Fibroblast of upper back skin (primary cell): ENCODE measurements around the gene CARNS1.

Experiments used
- DNase-seq: peaks from one replicate; pipeline ENCODE4 v3.0.0-alpha.2; 2013

CARNS1 gene

DNA sequence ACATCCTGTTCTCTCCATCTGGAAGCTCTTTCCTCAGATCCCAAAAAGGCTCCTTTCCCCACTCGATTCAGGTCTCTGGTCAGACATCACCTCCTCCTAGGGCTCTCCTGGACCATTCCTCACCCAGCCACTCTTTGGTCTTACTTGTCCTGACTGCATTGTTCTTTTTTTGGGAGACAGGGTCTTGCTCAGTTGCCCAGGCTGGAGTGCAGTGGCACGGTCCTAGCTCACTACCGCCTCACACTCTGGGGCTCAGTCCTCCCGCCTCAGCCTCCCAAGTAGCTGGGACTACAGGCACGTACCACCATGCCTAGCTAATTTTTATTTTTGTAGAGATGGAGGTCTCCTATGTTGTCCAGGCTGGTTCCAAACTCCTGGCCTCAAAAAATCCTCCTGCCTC lies 30.0 kb downstream of the CARNS1 start:
- DNase-seq: no peak

DNA sequence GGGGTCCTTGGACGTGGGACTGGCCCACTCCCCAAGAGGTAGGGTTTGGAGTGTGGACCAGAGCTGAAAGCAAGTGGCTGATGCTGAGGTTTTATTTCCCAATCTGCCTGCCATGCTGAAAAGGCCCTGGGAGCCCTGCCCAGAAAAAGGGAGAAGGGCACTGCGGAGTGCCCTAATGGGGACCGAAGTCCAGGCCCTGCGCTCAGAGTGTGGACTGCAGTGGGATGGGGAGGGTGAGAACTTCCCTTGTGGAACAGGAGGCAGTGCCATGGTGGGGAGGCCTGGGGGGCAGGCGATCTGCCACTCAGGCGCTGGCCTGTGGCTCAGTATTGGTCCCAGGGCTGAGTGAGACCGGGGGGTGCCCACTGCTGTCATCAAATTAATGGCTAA lies 32.7 kb downstream of the CARNS1 start:
- DNase-seq: no peak

DNA sequence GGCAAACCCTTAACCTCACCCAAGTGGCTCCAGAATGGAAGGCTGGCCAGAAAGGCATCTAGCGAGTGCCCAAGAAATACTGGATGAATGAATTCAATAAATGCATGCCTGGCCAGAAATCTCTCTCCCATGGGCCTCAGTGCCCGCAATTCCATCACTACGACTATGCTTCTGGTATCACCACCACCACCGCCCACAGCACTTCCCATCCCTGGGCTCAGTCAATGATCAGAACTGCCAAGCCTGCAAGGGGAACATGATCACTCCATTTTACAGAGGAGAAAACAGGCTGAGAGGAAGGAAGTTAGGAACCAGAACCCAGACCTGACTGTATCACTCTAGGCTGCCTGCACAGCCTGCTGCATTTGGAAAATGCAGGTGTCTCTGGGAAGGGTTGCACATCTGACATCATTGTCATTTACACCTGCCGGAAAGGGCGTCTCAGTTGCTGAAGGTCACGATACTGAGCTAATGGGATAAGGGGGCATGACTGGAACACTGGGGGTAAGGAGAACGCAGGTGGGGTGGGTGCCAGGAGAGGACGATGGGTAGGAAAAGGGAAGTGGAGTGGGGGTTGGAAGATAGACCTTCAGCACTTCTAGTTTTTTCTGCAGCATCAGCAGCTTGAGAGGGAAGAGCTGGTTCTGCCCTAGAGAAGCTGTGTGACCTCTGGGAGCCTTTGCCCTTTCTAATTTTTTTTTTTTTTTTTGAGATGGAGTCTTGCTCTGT lies 33.8 kb downstream of the CARNS1 start:
- no peak for DNase-seq

- no peak for DNase-seq
Measured at GRCh38 chr11:67450796-67451657, 35.5 kb downstream of the CARNS1 start.

DNA sequence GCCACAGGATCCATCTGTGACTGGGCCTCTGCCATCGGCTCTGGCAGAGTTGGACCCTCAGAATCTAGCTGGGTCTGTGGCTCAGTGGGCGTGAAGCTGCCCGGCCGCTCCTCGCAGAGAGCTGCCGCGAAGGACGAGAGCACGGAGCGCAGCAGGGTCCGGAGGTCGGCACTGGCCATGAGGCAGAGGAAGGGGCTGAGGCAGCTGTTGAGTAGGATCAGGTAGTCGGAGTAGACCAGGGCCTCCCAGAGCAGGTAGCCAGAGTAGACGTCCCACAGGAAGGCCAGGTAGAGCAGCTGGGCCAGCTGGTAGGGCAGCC lies 36.1 kb downstream of the CARNS1 start:
- DNase-seq: no peak

DNA sequence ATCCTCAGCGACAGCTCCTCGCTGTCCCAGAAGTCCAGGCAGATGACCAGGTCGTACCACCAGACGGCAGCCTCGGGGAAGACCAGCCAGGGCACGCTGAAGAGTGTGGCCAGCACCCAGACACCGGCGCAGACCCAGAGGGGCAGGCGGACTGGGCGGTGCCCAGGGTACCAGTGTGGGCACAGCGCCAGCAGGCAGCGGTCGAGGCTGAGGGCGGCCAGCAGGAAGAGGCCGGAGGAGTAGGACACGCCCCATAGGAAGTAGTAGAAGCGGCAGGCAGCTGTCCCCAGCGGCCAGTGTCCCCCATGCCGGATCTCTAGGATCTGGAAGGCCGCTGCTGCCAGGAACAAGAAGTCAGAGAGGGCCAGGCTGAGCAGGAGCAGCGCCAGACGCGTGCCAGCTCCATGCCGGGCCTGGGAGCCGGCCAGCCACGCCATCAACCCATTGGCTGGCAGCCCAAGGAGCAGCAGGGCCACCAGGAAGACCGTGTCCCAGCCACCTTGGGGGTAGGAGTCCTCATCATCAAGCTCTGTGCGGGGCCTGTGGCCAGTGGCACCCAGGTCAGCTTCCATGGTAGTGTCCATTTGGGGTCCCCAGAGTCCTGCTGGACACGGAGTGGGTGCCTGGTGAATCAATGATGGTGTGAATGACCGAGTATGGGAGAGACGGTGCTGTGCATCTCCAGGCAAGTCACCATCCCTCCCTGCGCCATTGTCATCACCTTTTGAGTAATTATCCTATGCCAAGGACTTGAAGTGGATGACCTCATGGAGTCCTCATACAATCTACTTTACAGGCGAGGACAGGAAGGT lies 36.9 kb downstream of the CARNS1 start, which contains the start of gene GPR152:
Gene GPR152, minus strand, starts transcription at position 589 of the 812 bp plus-strand sequence. Its CDS starts 5 bp downstream, at position 584.
- no peak for DNase-seq

- no peak for DNase-seq
Measured at GRCh38 chr11:67453816-67454732, 38.6 kb downstream of the CARNS1 start.

- no peak for DNase-seq
Measured at GRCh38 chr11:67455054-67455453, 39.6 kb downstream of the CARNS1 start, which contains the start of gene CABP4. Gene CABP4 (plus strand): TSS chr11:67455354. CDS start chr11:67455424, 70 bp downstream.

DNA sequence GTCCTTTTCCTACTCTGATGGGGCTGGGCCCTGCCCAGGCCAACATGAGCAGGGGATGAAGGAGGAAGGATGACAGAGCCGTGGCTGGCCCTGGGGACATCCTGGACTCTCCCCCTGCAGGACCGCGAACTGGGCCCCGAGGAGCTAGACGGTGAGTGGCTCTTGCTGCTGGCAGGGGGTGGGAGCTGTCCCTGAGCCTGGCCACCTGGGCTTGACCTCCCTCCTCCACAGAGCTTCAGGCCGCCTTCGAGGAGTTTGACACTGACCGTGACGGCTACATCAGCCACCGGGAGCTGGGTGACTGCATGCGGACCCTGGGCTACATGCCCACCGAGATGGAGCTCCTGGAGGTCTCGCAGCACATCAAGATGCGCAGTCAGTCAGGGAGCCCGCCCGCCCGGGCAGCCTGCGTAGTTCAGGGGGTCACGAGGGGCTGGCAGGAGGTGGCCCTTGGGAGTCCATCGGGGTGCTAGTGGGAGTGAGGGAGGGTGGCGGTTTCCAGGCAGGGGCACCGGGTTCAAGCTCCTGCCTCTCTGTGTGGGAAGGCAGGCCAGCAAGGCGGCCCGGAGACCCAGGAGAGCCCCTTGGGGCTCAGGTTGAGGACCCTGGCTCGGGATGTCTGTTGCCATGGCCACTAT lies 40.7 kb downstream of the CARNS1 start:
- no peak for DNase-seq

DNA sequence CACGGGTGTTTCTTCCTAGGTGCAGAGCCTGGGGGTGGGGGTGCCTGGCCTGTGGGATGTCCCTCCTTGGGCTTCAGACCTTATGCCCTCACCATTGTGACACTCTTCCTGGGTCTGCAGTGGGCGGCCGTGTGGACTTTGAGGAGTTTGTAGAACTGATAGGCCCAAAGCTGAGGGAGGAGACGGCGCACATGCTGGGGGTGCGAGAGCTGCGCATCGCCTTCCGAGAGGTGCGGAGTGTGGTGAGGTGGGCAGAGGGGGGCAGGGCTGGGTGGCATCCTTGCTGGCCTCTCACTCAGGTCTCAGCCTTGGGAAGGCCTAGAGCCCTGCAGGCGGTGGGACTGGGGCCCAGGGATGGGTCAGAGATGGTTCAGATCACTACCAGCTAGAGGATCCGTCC lies 42.0 kb downstream of the CARNS1 start:
- no peak for DNase-seq

GRCh38 chr11:67458266-67458665 lies 42.8 kb downstream of the CARNS1 start:
- no peak for DNase-seq

DNA sequence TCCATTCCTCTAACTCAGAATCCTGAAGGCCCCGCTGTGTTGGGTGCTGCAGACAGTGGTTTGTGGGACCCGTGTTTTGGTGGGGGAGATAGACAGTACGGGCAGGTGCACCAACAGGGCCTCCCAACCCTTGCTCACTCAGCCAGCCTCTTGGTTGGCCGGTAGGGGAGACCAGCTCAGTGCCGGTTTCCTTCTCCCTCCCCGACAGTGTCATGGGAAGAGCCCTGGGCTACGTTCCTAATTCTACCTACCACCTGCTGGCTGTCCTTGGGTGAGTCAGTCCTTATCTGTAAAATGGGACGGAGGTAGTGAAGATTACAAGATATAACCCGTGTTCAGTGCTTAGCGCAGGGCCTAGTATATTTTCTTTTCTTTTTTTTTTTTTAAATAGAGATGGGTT lies 47.7 kb downstream of the CARNS1 start:
- no peak for DNase-seq

- DNase-seq: no peak
Measured at GRCh38 chr11:67463680-67464410, 48.4 kb downstream of the CARNS1 start.

GRCh38 chr11:67464411-67465188 lies 49.1 kb downstream of the CARNS1 start:
- peak; percentile 62 for DNase-seq

DNA sequence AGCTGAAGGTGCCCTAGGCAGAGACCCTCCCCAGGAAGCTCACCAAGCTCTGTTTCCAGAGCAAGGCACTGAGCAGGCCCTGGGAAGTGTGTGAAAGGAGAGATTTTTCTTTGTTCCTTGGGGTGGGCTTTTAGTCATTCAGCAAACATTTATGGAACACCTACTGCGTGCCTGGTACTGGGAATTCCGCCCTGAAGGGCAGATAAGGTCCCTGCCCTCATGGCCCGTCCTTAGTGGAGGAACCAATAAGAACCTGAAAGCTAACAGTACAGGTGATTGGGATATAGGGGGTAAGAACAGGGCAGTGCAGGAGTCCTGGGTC lies 49.7 kb downstream of the CARNS1 start:
- no peak for DNase-seq

DNA sequence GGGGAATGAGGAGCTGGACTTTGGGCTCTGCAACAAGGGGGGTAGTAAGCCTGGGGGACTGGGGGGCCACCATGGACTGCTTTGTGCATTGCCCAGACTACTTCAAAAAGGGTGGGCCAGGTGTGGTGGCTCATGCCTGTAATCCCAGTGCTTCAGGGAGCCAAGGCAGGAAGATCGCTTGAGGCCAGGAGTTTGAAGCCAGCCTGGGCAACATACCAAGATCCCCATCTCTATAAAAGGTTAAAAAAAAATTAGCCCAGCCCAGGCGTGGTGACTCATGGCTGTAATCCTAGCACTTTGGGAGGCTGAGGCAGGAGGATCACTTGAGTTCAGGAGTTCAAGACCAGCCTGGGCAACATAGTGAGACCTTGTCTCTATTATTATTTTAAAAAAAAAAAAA lies 50.1 kb downstream of the CARNS1 start:
- peak; percentile 24 for DNase-seq

GRCh38 chr11:67466367-67466766 lies 50.9 kb downstream of the CARNS1 start:
- no peak for DNase-seq

GRCh38 chr11:67466962-67467771 lies 51.7 kb downstream of the CARNS1 start:
- no peak for DNase-seq

DNA sequence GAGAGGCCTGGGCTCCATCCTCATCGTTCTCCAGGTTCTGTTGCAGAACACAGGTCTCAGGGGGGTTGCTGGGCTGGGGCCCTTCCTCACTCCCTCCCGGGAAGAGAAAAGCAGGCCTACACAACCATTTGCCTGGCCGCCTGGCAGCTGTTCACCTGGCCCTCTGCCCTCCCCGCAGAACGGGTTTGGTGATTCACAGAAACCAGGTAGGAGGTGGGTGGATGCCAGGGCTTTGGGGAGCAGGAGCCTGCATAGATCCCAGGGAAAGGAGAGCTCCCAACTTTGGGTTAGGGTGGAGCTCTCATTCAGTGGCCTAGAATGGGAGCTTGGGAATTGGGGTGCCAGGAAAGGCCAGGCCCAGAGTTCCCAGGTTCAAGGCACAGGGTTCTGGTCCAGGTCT lies 52.6 kb downstream of the CARNS1 start:
- peak; percentile 12 for DNase-seq

GRCh38 chr11:67468456-67468758 lies 52.9 kb downstream of the CARNS1 start:
- no peak for DNase-seq
